Right lobe of liver (tissue), 6 donors: ENCODE measurements around the gene SLC8A2. TPM values are rescaled to one million over a fixed set of nuclear protein-coding genes. Genes with fewer than 3 reads are reported as not detected.
A peak's percentile ranks its signal among the peaks of the same experiment; 100 is the strongest.

Source experiments
- ATAC-seq, 4 donors: fragments of 200-7000 bp; cut with Tn5 transposase; one replicate each; pipeline ENCODE4 v1.9.1; 2020; ENCODE audit warnings: mild to moderate bottlenecking in 4 of 4, moderate library complexity in 4 of 4
- DNase-seq, 3 donors: peaks; one replicate each; pipeline ENCODE4 v3.0.0-alpha.2; 2020
- H3K27ac ChIP-seq, 3 donors: fragments of 200-600 bp; one replicate each; pipeline ENCODE4 v1.8.0; 2022
- H3K27me3 ChIP-seq, 2 donors: fragments of 200-600 bp; one replicate each; pipeline ENCODE4 v1.8.0; 2022
- H3K36me3 ChIP-seq, 4 donors: fragments of 200-600 bp; sonication (generic) in 1 of 4; one replicate each; pipeline versions ENCODE4 v1.5.1 to v1.8.0; 2017 to 2022; ENCODE audit warnings: control low read depth in 1 of 4
- H3K4me1 ChIP-seq, 4 donors: fragments of 200-600 bp; sonication (generic) in 1 of 4; one replicate each; pipeline versions ENCODE4 v1.5.1 to v1.8.0; 2017 to 2022; ENCODE audit warnings: control low read depth in 1 of 4
- H3K4me3 ChIP-seq, 3 donors: fragments of 200-600 bp; one replicate each; pipeline ENCODE4 v1.8.0; 2022
- H3K9me3 ChIP-seq, 4 donors: fragments of 200-600 bp; sonication (generic) in 1 of 4; one replicate each; pipeline versions ENCODE4 v1.5.1 to v1.8.0; 2017 to 2022; ENCODE audit warnings: control low read depth in 1 of 4
- CTCF ChIP-seq, 4 donors: fragments of 200-600 bp in 3 of 4; fragments of 450-650 bp in 1 of 4; IDR thresholded peaks; one replicate each; pipeline versions ENCODE4 v1.5.1 to v1.8.0; 2016 to 2022; ENCODE audit warnings: antibody characterized with exemption in 4 of 4, mild to moderate bottlenecking in 2 of 4
- POLR2A ChIP-seq: fragments of 450-650 bp; IDR thresholded peaks from one replicate; pipeline ENCODE4 v1.6.1; 2017; ENCODE audit warnings: antibody characterized with exemption, mild to moderate bottlenecking
- WGBS: methylation state at CpG from one replicate; pipeline ENCODE4 v1.1.6; 2018; ENCODE audit warnings: low coverage, low lambda C conversion rate; ENCODE audit not compliant: insufficient coverage; ENCODE audit errors: missing lambda C conversion rate; 5-methylcytosine and 5-hydroxymethylcytosine counted together
- intact Hi-C, 2 donors: fragments of 100-400 bp; cut with DNase I; formaldehyde crosslinking; loops; one replicate each; pipeline versions ENCODE4 v1.11.2 to v1.14.1; 2022
- total RNA-seq, 6 experiments: library from RNA; depleted of rRNA in 2 of 6; stranded (reverse); fragments of >200 nt in 2 of 6; fragmentation: NEBNext Ultra II Directional in 3 of 6; extraction: Animal tissue kit (Norgen Biotek cat#: 25700) in 3 of 6; gene quantifications; one replicate each; pipeline versions ENCODE4 v1.1.0 to v1.2.4, GENCODE V29; 2016 to 2023
- donor health status: DM: no; HTN: yes; CAD: no.
- donor health status: DM: no; HTN: no; CAD: no.
- donor health status: DM: no; HTN: no; CAD: no.
- donor health status: DM: no; HTN: yes; CAD: no.
- donor health status: DM: no; HTN: yes; CAD: no.

The SLC8A2 gene
- total RNA-seq, 6 experiments from 2014 or later, result 0.13 TPM; not detected in 5

- H3K27me3 ChIP-seq, result no peaks in the 10 kb centered on the region
- intact Hi-C loops, result no loop called here
- no peak overlapping the region for H3K27ac ChIP-seq
- no peak overlapping the region for H3K4me3 ChIP-seq
- H3K4me1 ChIP-seq, result no peaks in the 10 kb centered on the region
- H3K9me3 ChIP-seq, result no peaks in the 10 kb centered on the region
- no peak for ATAC-seq
- DNase-seq, result no peak
- H3K36me3 ChIP-seq, result no peaks in the 10 kb centered on the region
- TF ChIP-seq CTCF (IDR thresholded peaks at IDR 0.05) (no peak), POLR2A (no peak)
- 96% methylated on average over 4 of the region's 4 CpGs for WGBS
These were observed 9.9 kb upstream of the SLC8A2 start for GRCh38 chr19:47481460-47482052.

- intact Hi-C loops, result no loop called here
- Histone ChIP-seq H3K4me1 (no peaks in the 10 kb centered on the region), H3K4me3 (no peak overlapping the region), H3K27me3 (no peaks in the 10 kb centered on the region), H3K36me3 (no peaks in the 10 kb centered on the region), H3K9me3 (no peaks in the 10 kb centered on the region), H3K27ac (no peak overlapping the region)
- 86% methylated on average over 11 of the region's 16 CpGs for WGBS
- ATAC-seq (no peak), DNase-seq (peak in 1 of 3 donors; percentile 46)
- TF ChIP-seq CTCF (IDR thresholded peaks at IDR 0.05), result no peak
- TF ChIP-seq POLR2A, result no peak
These were observed 9.0 kb upstream of the SLC8A2 start for GRCh38 chr19:47480658-47481057.

GRCh38 chr19:47479701-47480503 lies 8.2 kb upstream of the SLC8A2 start:
- Histone ChIP-seq H3K4me1 (no peaks in the 10 kb centered on the region), H3K4me3 (no peak overlapping the region), H3K27me3 (no peaks in the 10 kb centered on the region), H3K27ac (no peak overlapping the region), H3K36me3 (no peaks in the 10 kb centered on the region), H3K9me3 (no peaks in the 10 kb centered on the region)
- DNase-seq (peak in 1 of 3 donors; percentile 55), ATAC-seq (no peak)
- intact Hi-C loops, result no loop called here
- no peak for TF ChIP-seq CTCF (IDR thresholded peaks at IDR 0.05)
- no peak for TF ChIP-seq POLR2A
- 23% methylated on average over 19 of the region's 39 CpGs for WGBS

GRCh38 chr19:47476438-47476972 lies 4.8 kb upstream of the SLC8A2 start:
- H3K4me3 ChIP-seq, result no peak overlapping the region
- no peaks in the 10 kb centered on the region for H3K27me3 ChIP-seq
- no peaks in the 10 kb centered on the region for H3K9me3 ChIP-seq
- no peaks in the 10 kb centered on the region for H3K4me1 ChIP-seq
- intact Hi-C loops, result no loop called here
- ATAC-seq (no peak), DNase-seq (peak in 1 of 3 donors; percentile 38)
- WGBS, result no CpG with 5 or more reads among the region's 17 CpGs
- TF ChIP-seq POLR2A (no peak), CTCF (IDR thresholded peaks at IDR 0.05) (no peak)
- no peak overlapping the region for H3K27ac ChIP-seq
- no peaks in the 10 kb centered on the region for H3K36me3 ChIP-seq
